HFF-Myc (cell line): ENCODE data around the gene ARFGAP1.

ENCODE experiments used
- DNase-seq: peaks from one replicate; pipeline ENCODE4 v3.0.0-alpha.2; 2011; ENCODE audit warnings: low read depth; ENCODE audit errors: extremely low read depth
- H3K4me3 ChIP-seq: replicated peaks from 2 replicates; pipeline ENCODE4 v1.5.1; 2011; ENCODE audit warnings: low read depth, mild to moderate bottlenecking, control low read depth, low read length
- TF ChIP-seq, protein P1 (sequence below): IDR thresholded peaks from 2 replicates; pipeline ENCODE4 v1.5.1; 2012; ENCODE audit warnings: mild to moderate bottlenecking, low read depth, low read length, control low read depth; ENCODE audit errors: missing control alignments

The ARFGAP1 gene

DNA sequence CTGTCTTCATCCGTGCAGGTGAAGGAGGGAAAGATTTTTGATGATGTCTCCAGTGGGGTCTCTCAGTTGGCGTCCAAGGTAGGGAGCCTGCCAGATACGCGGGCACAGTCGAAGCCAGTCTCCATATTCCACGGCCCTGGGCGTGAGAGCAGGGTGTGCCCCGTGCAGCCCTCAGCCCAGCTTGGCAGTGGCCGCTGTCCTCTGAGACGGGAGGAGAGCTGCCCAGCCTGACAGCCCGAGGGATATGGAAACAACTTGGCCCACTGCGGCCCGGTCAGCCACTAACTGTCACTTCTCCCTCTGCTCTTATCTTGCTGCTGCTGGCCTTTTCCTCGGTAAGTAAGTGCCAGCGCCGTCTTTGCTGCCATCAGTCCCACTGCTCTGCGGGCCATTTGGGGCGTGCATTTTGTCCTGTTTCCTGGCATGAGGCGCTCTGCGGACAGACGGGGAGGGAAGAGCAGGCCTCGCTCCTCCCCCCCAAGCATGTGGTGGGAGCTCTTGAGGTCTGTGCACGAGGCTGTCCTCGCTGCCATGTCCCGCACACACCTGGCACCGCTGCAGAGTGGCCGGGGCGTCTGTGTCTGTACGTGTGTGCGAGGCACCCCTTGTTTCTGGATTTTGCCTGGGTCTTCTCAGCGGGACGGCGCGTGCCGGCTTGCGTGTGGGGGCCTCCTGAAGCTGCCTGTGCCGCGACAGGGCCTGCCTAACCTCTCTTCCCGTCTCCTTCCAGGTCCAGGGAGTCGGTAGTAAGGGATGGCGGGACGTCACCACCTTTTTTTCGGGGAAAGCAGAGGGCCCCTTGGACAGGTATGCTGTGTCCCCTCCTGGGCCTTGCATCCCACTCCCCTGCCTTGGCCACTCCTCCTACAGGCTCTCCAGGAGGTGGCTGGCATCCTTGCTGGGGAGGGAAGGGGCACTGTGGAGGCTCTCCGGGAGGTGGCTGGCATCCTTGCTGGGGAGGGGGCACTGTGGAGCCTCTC lies 13.3 kb downstream of the ARFGAP1 start:
- no peak for DNase-seq
- TF ChIP-seq, protein P1, sequence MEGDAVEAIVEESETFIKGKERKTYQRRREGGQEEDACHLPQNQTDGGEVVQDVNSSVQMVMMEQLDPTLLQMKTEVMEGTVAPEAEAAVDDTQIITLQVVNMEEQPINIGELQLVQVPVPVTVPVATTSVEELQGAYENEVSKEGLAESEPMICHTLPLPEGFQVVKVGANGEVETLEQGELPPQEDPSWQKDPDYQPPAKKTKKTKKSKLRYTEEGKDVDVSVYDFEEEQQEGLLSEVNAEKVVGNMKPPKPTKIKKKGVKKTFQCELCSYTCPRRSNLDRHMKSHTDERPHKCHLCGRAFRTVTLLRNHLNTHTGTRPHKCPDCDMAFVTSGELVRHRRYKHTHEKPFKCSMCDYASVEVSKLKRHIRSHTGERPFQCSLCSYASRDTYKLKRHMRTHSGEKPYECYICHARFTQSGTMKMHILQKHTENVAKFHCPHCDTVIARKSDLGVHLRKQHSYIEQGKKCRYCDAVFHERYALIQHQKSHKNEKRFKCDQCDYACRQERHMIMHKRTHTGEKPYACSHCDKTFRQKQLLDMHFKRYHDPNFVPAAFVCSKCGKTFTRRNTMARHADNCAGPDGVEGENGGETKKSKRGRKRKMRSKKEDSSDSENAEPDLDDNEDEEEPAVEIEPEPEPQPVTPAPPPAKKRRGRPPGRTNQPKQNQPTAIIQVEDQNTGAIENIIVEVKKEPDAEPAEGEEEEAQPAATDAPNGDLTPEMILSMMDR: no peak
- H3K4me3 ChIP-seq: no peak overlapping the region

DNA sequence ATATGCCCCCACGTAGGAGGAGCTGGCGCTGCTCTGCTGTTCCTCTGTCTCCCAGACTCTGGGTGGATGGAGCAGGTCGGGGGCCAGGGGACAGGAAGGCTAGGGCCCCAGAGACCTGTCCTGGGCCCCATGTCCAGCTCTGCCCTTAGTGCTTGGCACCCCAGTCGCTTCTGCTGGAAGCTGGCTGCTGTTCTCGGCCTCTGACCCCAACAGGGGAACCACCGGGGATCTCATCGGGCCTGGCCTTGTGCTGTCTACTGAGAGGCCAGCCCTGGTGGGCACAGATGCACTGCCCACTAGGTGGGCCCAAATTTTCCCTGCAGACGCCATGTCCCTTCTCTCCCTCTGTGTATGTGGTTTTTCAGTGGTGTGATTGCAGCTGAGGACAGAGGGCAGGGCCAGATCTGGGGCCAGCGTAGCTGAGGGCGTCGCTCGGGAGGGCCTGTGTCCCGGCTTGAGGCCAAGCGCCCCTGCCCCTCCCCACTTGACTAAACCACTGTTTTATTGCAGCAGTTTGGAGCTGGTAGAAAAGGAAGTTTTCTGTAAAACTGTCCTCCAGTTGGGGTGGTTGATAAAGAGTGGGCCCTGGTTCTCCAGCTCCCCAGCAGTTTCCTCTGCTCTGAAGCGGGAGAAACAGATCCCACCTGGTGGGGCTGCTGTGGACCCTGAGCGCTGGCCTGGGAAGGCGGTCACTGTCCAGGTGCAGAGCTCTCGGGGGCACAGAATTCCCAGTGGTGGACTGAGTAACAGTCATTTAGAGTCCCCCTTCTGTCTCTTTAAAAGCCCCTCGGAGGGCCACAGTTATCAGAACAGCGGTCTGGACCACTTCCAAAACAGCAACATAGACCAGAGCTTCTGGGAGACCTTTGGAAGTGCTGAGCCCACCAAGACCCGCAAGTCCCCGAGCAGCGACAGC lies 14.4 kb downstream of the ARFGAP1 start:
- TF ChIP-seq, protein P1: no peak
- H3K4me3 ChIP-seq: no peak overlapping the region
- no peak for DNase-seq

GRCh38 chr20:63287697-63288580 lies 15.3 kb downstream of the ARFGAP1 start:
- TF ChIP-seq, protein P1: no peak
- DNase-seq: no peak
- H3K4me3 ChIP-seq: no peak overlapping the region

GRCh38 chr20:63288581-63289251 lies 16.1 kb downstream of the ARFGAP1 start:
- DNase-seq: no peak
- TF ChIP-seq, protein P1: no peak
- H3K4me3 ChIP-seq: no peak overlapping the region

- TF ChIP-seq, protein P1: no peak
- H3K4me3 ChIP-seq: no peak overlapping the region
- no peak for DNase-seq
Observed at GRCh38 chr20:63289311-63290135, 16.9 kb downstream of the ARFGAP1 start.
